WTC11 (cell line): ENCODE data around the gene TMEM40. TPM values are rescaled to one million over a fixed set of nuclear protein-coding genes. Genes with fewer than 3 reads are reported as not detected.
A peak's percentile ranks its signal among the peaks of the same experiment; 100 is the strongest.

ENCODE experiments used
- ATAC-seq: fragments of 200-7000 bp; cut with Tn5 transposase; 2 replicates; pipeline ENCODE4 v1.10.0; 2021; ENCODE audit warnings: mild to moderate bottlenecking, moderate library complexity
- CTCF ChIA-PET: fragments of 300-600 bp; sonication (Branson Sonifier 250); formaldehyde crosslinking; loops from one replicate; lab custom pipeline; 2021; ENCODE audit warnings: antibody characterized with exemption; lab: Charles Lee
- POLR2A ChIA-PET: fragments of 350-600 bp; sonication (Branson Sonifier 250); formaldehyde crosslinking; loops from one replicate; lab custom pipeline; 2021; ENCODE audit warnings: antibody characterized with exemption; lab: Charles Lee
- DNase-seq: peaks from one replicate; pipeline ENCODE4 v3.0.0; 2021; ENCODE audit warnings: low spot score
- H3K27ac Mint-ChIP-seq: 2 replicates; pipeline ENCODE4 v1.8.0; 2021; ENCODE audit warnings: mixed read lengths
- H3K27me3 Mint-ChIP-seq: 2 replicates; pipeline ENCODE4 v1.8.0; 2021; ENCODE audit warnings: low read depth, mild to moderate bottlenecking, moderate library complexity, mixed read lengths
- H3K36me3 Mint-ChIP-seq: 2 replicates; pipeline ENCODE4 v1.8.0; 2021; ENCODE audit warnings: mixed read lengths
- H3K4me1 Mint-ChIP-seq: 2 replicates; pipeline ENCODE4 v1.8.0; 2022; ENCODE audit warnings: mixed read lengths
- H3K4me3 Mint-ChIP-seq: 2 replicates; pipeline ENCODE4 v1.8.0; 2021; ENCODE audit warnings: mild to moderate bottlenecking, moderate library complexity, mixed read lengths
- H3K9me3 Mint-ChIP-seq: 2 replicates; pipeline ENCODE4 v1.8.0; 2021; ENCODE audit warnings: mixed read lengths
- ATF3 ChIP-seq: sonication (generic); formaldehyde crosslinking; conservative IDR thresholded peaks from 2 replicates; pipeline ENCODE4 v1.8.1; 2022; ENCODE audit warnings: mild to moderate bottlenecking, missing genetic modification reagents
- CREM ChIP-seq: sonication (generic); formaldehyde crosslinking; IDR thresholded peaks from 2 replicates; pipeline ENCODE4 v1.8.1; 2022; ENCODE audit warnings: mild to moderate bottlenecking, missing genetic modification reagents, moderate library complexity
- ESRRA ChIP-seq: sonication (generic); formaldehyde crosslinking; IDR thresholded peaks from 2 replicates; pipeline ENCODE4 v1.8.1; 2022; ENCODE audit warnings: mild to moderate bottlenecking, missing genetic modification reagents, borderline replicate concordance
- IRF2 ChIP-seq: sonication (generic); formaldehyde crosslinking; IDR thresholded peaks from 2 replicates; pipeline ENCODE4 v1.8.0; 2022; ENCODE audit warnings: low read depth, missing genetic modification reagents, borderline replicate concordance
- JAZF1 ChIP-seq: fragments of 250-450 bp; sonication (Bioruptor Pico); IDR thresholded peaks from 2 replicates; pipeline ENCODE4 v1.9.0; 2021; ENCODE audit warnings: moderate library complexity, mild to moderate bottlenecking, inconsistent platforms
- MAX ChIP-seq: sonication (generic); formaldehyde crosslinking; IDR thresholded peaks from 2 replicates; pipeline ENCODE4 v1.8.0; 2022; ENCODE audit warnings: mild to moderate bottlenecking, missing genetic modification reagents
- MXD4 ChIP-seq: fragments of 250-450 bp; sonication (Bioruptor Pico); IDR thresholded peaks from 2 replicates; pipeline ENCODE4 v1.8.0; 2021; ENCODE audit warnings: mild to moderate bottlenecking, moderate library complexity, borderline replicate concordance
- MYBL2 ChIP-seq: sonication (generic); formaldehyde crosslinking; IDR thresholded peaks from 2 replicates; pipeline ENCODE4 v1.8.1; 2023; ENCODE audit warnings: mild to moderate bottlenecking, moderate library complexity, missing genetic modification reagents
- NFATC4 ChIP-seq: fragments of 250-450 bp; sonication (Bioruptor Pico); IDR thresholded peaks from 2 replicates; pipeline ENCODE4 v1.9.0; 2021; ENCODE audit warnings: mild to moderate bottlenecking
- NFYB ChIP-seq: sonication (generic); formaldehyde crosslinking; conservative IDR thresholded peaks from 2 replicates; pipeline ENCODE4 v1.8.0; 2022; ENCODE audit warnings: low read depth, missing genetic modification reagents
- NR2C2 ChIP-seq: sonication (generic); formaldehyde crosslinking; IDR thresholded peaks from 2 replicates; pipeline ENCODE4 v1.8.0; 2022; ENCODE audit warnings: mild to moderate bottlenecking, missing genetic modification reagents
- SMAD3 ChIP-seq: sonication (generic); formaldehyde crosslinking; IDR thresholded peaks from 2 replicates; pipeline ENCODE4 v1.8.0; 2022; ENCODE audit warnings: missing genetic modification reagents, mild to moderate bottlenecking, borderline replicate concordance
- SMAD4 ChIP-seq: sonication (generic); formaldehyde crosslinking; IDR thresholded peaks from 2 replicates; pipeline ENCODE4 v1.8.0; 2022; ENCODE audit warnings: mild to moderate bottlenecking, missing genetic modification reagents
- SP1 ChIP-seq: sonication (generic); formaldehyde crosslinking; conservative IDR thresholded peaks from 2 replicates; pipeline ENCODE4 v1.8.1; 2022; ENCODE audit warnings: missing genetic modification reagents
- STAT6 ChIP-seq: sonication (generic); formaldehyde crosslinking; conservative IDR thresholded peaks from 2 replicates; pipeline ENCODE4 v1.8.1; 2023; ENCODE audit warnings: mild to moderate bottlenecking, low read depth, missing genetic modification reagents, moderate library complexity
- TEAD1 ChIP-seq: sonication (generic); formaldehyde crosslinking; IDR thresholded peaks from 2 replicates; pipeline ENCODE4 v1.8.0; 2022; ENCODE audit warnings: mild to moderate bottlenecking, missing genetic modification reagents
- TEAD4 ChIP-seq: sonication (generic); formaldehyde crosslinking; IDR thresholded peaks from 2 replicates; pipeline ENCODE4 v1.8.0; 2022; ENCODE audit warnings: mild to moderate bottlenecking, missing genetic modification reagents
- TP53 ChIP-seq: sonication (generic); formaldehyde crosslinking; IDR thresholded peaks from 2 replicates; pipeline ENCODE4 v1.8.1; 2023; ENCODE audit warnings: mild to moderate bottlenecking, missing genetic modification reagents
- ZNF281 ChIP-seq: sonication (generic); formaldehyde crosslinking; IDR thresholded peaks from 2 replicates; pipeline ENCODE4 v1.8.0; 2023; ENCODE audit warnings: mild to moderate bottlenecking, missing genetic modification reagents
- ZNF671 ChIP-seq: fragments of 250-450 bp; sonication (Bioruptor Pico); IDR thresholded peaks from 2 replicates; pipeline ENCODE4 v1.8.0; 2021; ENCODE audit warnings: mild to moderate bottlenecking
- total RNA-seq: library from RNA; stranded (reverse); gene quantifications from 3 replicates; pipeline ENCODE4 v1.2.3, GENCODE V29; 2021

The TMEM40 gene
- total RNA-seq, 1 experiment from 2014 or later, result 0.17 TPM

- no peak for TF ChIP-seq NFYB (CRISPR knock-in tag)
- TF ChIP-seq NFATC4, result no peak
- no peak for TF ChIP-seq SMAD3
- no peak for TF ChIP-seq MAX
- TF ChIP-seq TP53 (CRISPR knock-in tag), result no peak
- TF ChIP-seq, all 79 proteins: peak for 0
These were observed 5.2 kb upstream of the TMEM40 start (continued) for GRCh38 chr3:12764171-12764776.

GRCh38 chr3:12759693-12760565, 870 bp upstream of the TMEM40 start:
- H3K9me3 Mint-ChIP-seq, result no peaks in the 10 kb centered on the region
- H3K27me3 Mint-ChIP-seq, result peaks cover 2% of the 10 kb centered on the region; the same call in 1 of the 2 replicates
- H3K4me1 Mint-ChIP-seq, result peaks cover 18% of the 10 kb centered on the region
- no peak overlapping the region for H3K4me3 Mint-ChIP-seq
- H3K27ac Mint-ChIP-seq, result peak overlapping the region; percentile 66
- ChIA-PET POLR2A (no interaction called here), CTCF (interaction anchor here (0.9 to 2.1 kb wide), 4 partner anchors 12 to 63 kb away, joined by 3 to 4 read pairs (median 4); no protein-coding TSS in a partner anchor)
- H3K36me3 Mint-ChIP-seq, result no peaks in the 10 kb centered on the region
- 0 out of 2 replicates have a peak, but pooled peaks have one; percentile 10 for TF ChIP-seq MAX
- no peak for TF ChIP-seq NFYB (CRISPR knock-in tag)
- TF ChIP-seq, all 79 proteins: peak for 1
- ATAC-seq (no peak), DNase-seq (no peak)

- Mint-ChIP-seq H3K4me1 (peaks cover 17% of the 10 kb centered on the region), H3K4me3 (no peak overlapping the region), H3K27me3 (peaks cover 2% of the 10 kb centered on the region; the same call in 1 of the 2 replicates), H3K27ac (peak overlapping the region; percentile 34; the same call in 1 of the 2 replicates), H3K36me3 (no peaks in the 10 kb centered on the region)
- ATAC-seq, result peak; percentile 59
- CTCF ChIA-PET, result interaction anchor here (0.9 to 2.1 kb wide), 4 partner anchors 14 to 52 kb away, joined by 3 to 5 read pairs (median 4); no protein-coding TSS in a partner anchor
- TF ChIP-seq NR2C2 (CRISPR knock-in tag), result no peak
- no peak for TF ChIP-seq MXD4 (CRISPR knock-in tag)
- TF ChIP-seq ZNF671 (CRISPR knock-in tag), result no peak
- TF ChIP-seq STAT6 (CRISPR knock-in tag), result no peak
- TF ChIP-seq ESRRA (CRISPR knock-in tag), result no peak
- TF ChIP-seq SMAD4 (CRISPR knock-in tag), result no peak
- TF ChIP-seq, all 79 proteins: peak for 0
- no peak for DNase-seq
- POLR2A ChIA-PET, result no interaction called here
- H3K9me3 Mint-ChIP-seq, result no peaks in the 10 kb centered on the region
These were observed 856 bp downstream of the TMEM40 start for GRCh38 chr3:12758025-12758781.

GRCh38 chr3:12756635-12757034, 2.4 kb downstream of the TMEM40 start:
- H3K4me1 Mint-ChIP-seq, result peaks cover 16% of the 10 kb centered on the region
- DNase-seq (no peak), ATAC-seq (no peak)
- no peaks in the 10 kb centered on the region for H3K9me3 Mint-ChIP-seq
- ChIA-PET CTCF (no interaction called here), POLR2A (interaction anchor here (0.5 kb wide), 1 partner anchor 36 kb away, joined by 3 read pairs; no protein-coding TSS in a partner anchor)
- no peaks in the 10 kb centered on the region for H3K36me3 Mint-ChIP-seq
- no peak overlapping the region for H3K27ac Mint-ChIP-seq
- H3K27me3 Mint-ChIP-seq, result peaks cover 2% of the 10 kb centered on the region; the same call in 1 of the 2 replicates
- H3K4me3 Mint-ChIP-seq, result no peak overlapping the region
- TF ChIP-seq TEAD4 (CRISPR knock-in tag), result no peak
- TF ChIP-seq ATF3 (CRISPR knock-in tag), result no peak
- TF ChIP-seq MYBL2 (CRISPR knock-in tag), result no peak
- no peak for TF ChIP-seq ZNF281 (CRISPR knock-in tag)
- TF ChIP-seq TEAD1 (CRISPR knock-in tag), result no peak
- TF ChIP-seq ESRRA (CRISPR knock-in tag), result no peak
- no peak for TF ChIP-seq ZNF671 (CRISPR knock-in tag)
- no peak for TF ChIP-seq CREM (CRISPR knock-in tag)
- TF ChIP-seq JAZF1, result no peak
- TF ChIP-seq IRF2, result no peak
- TF ChIP-seq TP53 (CRISPR knock-in tag), result no peak
- TF ChIP-seq SP1 (CRISPR knock-in tag), result no peak
